OCI-LY1 (cell line): Measurements from ENCODE around the gene AGRP.

Experiments used
- H2AFZ ChIP-seq: fragments of 200-600 bp; sonication (generic), shearing (Covaris generic); 2 replicates; pipeline ENCODE4 v1.6.0; 2014; ENCODE audit warnings: antibody characterized with exemption, mild to moderate bottlenecking, low read length
- H3F3A ChIP-seq: fragments of 200-600 bp; sonication (generic), shearing (Covaris generic); 2 replicates; pipeline ENCODE4 v1.6.0; 2014; ENCODE audit warnings: mild to moderate bottlenecking, antibody characterized with exemption, low read length, moderate library complexity; ENCODE audit not compliant: insufficient read depth
- H3K27ac ChIP-seq: fragments of 200-600 bp; sonication (generic); 2 replicates; pipeline ENCODE4 v1.5.1; 2014; ENCODE audit warnings: low read length, mixed run types, mild to moderate bottlenecking, low read depth; ENCODE audit not compliant: poor library complexity, severe bottlenecking
- H3K27me3 ChIP-seq: fragments of 200-600 bp; sonication (generic); 2 replicates; pipeline ENCODE4 v1.6.0; 2014; ENCODE audit warnings: antibody characterized with exemption, mild to moderate bottlenecking, low read length, moderate library complexity; ENCODE audit not compliant: insufficient read depth
- H3K36me3 ChIP-seq: fragments of 200-600 bp; sonication (generic); 2 replicates; pipeline ENCODE4 v1.6.1; 2014; ENCODE audit warnings: mild to moderate bottlenecking, antibody characterized with exemption, low read length, moderate library complexity, mixed read lengths; ENCODE audit not compliant: insufficient read depth
- H3K4me1 ChIP-seq: fragments of 200-600 bp; sonication (generic); 2 replicates; pipeline ENCODE4 v1.5.1; 2014; ENCODE audit warnings: mild to moderate bottlenecking, low read length, moderate library complexity; ENCODE audit not compliant: insufficient read depth, severe bottlenecking
- H3K4me2 ChIP-seq: fragments of 200-600 bp; sonication (generic), shearing (Covaris generic); 2 replicates; pipeline ENCODE4 v1.6.1; 2014; ENCODE audit warnings: low read length
- H3K4me3 ChIP-seq: fragments of 200-600 bp; sonication (generic); 2 replicates; pipeline ENCODE4 v1.5.1; 2014; ENCODE audit warnings: low read length, low read depth, mild to moderate bottlenecking, mixed read lengths; ENCODE audit not compliant: poor library complexity, severe bottlenecking
- H3K79me2 ChIP-seq: fragments of 200-600 bp; shearing (Covaris generic); 2 replicates; pipeline ENCODE4 v1.6.1; 2016; ENCODE audit warnings: mixed run types, low read length, mixed read lengths; ENCODE audit not compliant: insufficient read depth
- H3K9ac ChIP-seq: fragments of 200-600 bp; sonication (generic), shearing (Covaris generic); 2 replicates; pipeline ENCODE4 v1.6.1; 2014; ENCODE audit warnings: mild to moderate bottlenecking, low read length, mixed read lengths
- H3K9me2 ChIP-seq: fragments of 200-600 bp; sonication (generic), shearing (Covaris generic); 2 replicates; pipeline ENCODE4 v1.6.1; 2014; ENCODE audit warnings: low read depth, mild to moderate bottlenecking, low read length, mixed read lengths
- H3K9me3 ChIP-seq: fragments of 200-600 bp; shearing (Covaris generic); 2 replicates; pipeline ENCODE4 v1.6.1; 2014; ENCODE audit warnings: low read length, mixed read lengths
- H4K20me1 ChIP-seq: fragments of 200-600 bp; sonication (generic), shearing (Covaris generic); 2 replicates; pipeline ENCODE4 v1.6.0; 2016; ENCODE audit warnings: mild to moderate bottlenecking, low read length; ENCODE audit not compliant: insufficient read depth
- CTCF ChIP-seq: fragments of 200-600 bp; sonication (generic), shearing (Covaris generic); IDR thresholded peaks from 2 replicates; pipeline ENCODE4 v1.5.1; 2017; ENCODE audit warnings: mild to moderate bottlenecking, antibody characterized with exemption, low read length, moderate library complexity, mixed read lengths
- EZH2 ChIP-seq: fragments of 200-600 bp; sonication (generic), shearing (Covaris generic); IDR thresholded peaks from 2 replicates; pipeline ENCODE4 v1.8.0; 2017; ENCODE audit warnings: borderline replicate concordance, mixed run types, mild to moderate bottlenecking, antibody characterized with exemption, low read length, moderate library complexity, mixed read lengths

AGRP gene

GRCh38 chr16:67443265-67443664 is 40.1 kb downstream of the AGRP start:
- no peaks in the 10 kb centered on the region for H3K4me1 ChIP-seq
- H3K4me2 ChIP-seq: no peak overlapping the region
- H3K9me2 ChIP-seq: no peaks in the 10 kb centered on the region
- no peaks in the 10 kb centered on the region for H3K9me3 ChIP-seq
- no peak for TF ChIP-seq EZH2
- H3K9ac ChIP-seq: no peak overlapping the region
- no peak overlapping the region for H3K4me3 ChIP-seq
- peaks cover 39% of the 10 kb centered on the region for H3K36me3 ChIP-seq
- no peak overlapping the region for H2AFZ ChIP-seq
- H3F3A ChIP-seq: no peaks in the 10 kb centered on the region
- H3K27me3 ChIP-seq: no peaks in the 10 kb centered on the region
- H3K27ac ChIP-seq: no peak overlapping the region
- no peaks in the 10 kb centered on the region for H4K20me1 ChIP-seq
- H3K79me2 ChIP-seq: no peaks in the 10 kb centered on the region

- no peak overlapping the region for H3K4me2 ChIP-seq
- H3K4me3 ChIP-seq: no peak overlapping the region
- H2AFZ ChIP-seq: no peak overlapping the region
- no peaks in the 10 kb centered on the region for H3K79me2 ChIP-seq
- no peaks in the 10 kb centered on the region for H3K4me1 ChIP-seq
- H3K9ac ChIP-seq: no peak overlapping the region
- no peak for TF ChIP-seq CTCF
- no peak for TF ChIP-seq EZH2
- H3K9me3 ChIP-seq: no peaks in the 10 kb centered on the region
- no peaks in the 10 kb centered on the region for H4K20me1 ChIP-seq
- H3K27ac ChIP-seq: no peak overlapping the region
- H3K36me3 ChIP-seq: peaks cover 41% of the 10 kb centered on the region
- H3K27me3 ChIP-seq: no peaks in the 10 kb centered on the region
- H3K9me2 ChIP-seq: no peaks in the 10 kb centered on the region
- H3F3A ChIP-seq: no peaks in the 10 kb centered on the region
Measured at GRCh38 chr16:67442581-67443255, 40.6 kb downstream of the AGRP start.

GRCh38 chr16:67441907-67442306 is 41.4 kb downstream of the AGRP start:
- Histone ChIP-seq H3K9me3 (no peaks in the 10 kb centered on the region), H3K79me2 (no peaks in the 10 kb centered on the region), H3K9ac (no peak overlapping the region), H2AFZ (no peak overlapping the region), H3K36me3 (peaks cover 42% of the 10 kb centered on the region), H3K4me1 (no peaks in the 10 kb centered on the region), H3K27ac (no peak overlapping the region), H3K4me2 (no peak overlapping the region), H3K4me3 (no peak overlapping the region), H3K27me3 (no peaks in the 10 kb centered on the region), H3K9me2 (no peaks in the 10 kb centered on the region), H3F3A (no peaks in the 10 kb centered on the region), H4K20me1 (no peaks in the 10 kb centered on the region)
- TF ChIP-seq EZH2 (no peak), CTCF (no peak)

GRCh38 chr16:67441271-67441753 is 42.0 kb downstream of the AGRP start:
- Histone ChIP-seq H3K9ac (no peak overlapping the region), H3K79me2 (no peaks in the 10 kb centered on the region), H3K4me2 (no peak overlapping the region), H3F3A (no peaks in the 10 kb centered on the region), H3K9me3 (no peaks in the 10 kb centered on the region), H4K20me1 (no peaks in the 10 kb centered on the region), H2AFZ (no peak overlapping the region), H3K9me2 (no peaks in the 10 kb centered on the region), H3K27ac (no peak overlapping the region), H3K4me1 (no peaks in the 10 kb centered on the region), H3K36me3 (peaks cover 42% of the 10 kb centered on the region), H3K27me3 (no peaks in the 10 kb centered on the region), H3K4me3 (no peak overlapping the region)
- TF ChIP-seq CTCF (no peak), EZH2 (no peak)
